ENCODE measurements around the gene AFDN.

GRCh38 chr6:168007592-168008338 is 181.1 kb downstream of the AFDN start:
- TF ChIP-seq CTCF (IDR thresholded peaks at IDR 0.05): no peak
- no peak for TF ChIP-seq POLR2A (IDR thresholded peaks at IDR 0.05)

All from upper lobe of left lung (tissue), 4 donors.